ENCODE results near the gene NIPAL3. TPM values are rescaled to one million over a fixed set of nuclear protein-coding genes. Genes with fewer than 3 reads are reported as not detected.
"Not testable (repeated sequence)": the region's sequence is repeated elsewhere in the genome, so short reads cannot be mapped to it uniquely, and the experiment has no call there.

Gene NIPAL3
- total RNA-seq, 1 donor from 2014 or later, result 21.3 TPM

- no peak for TF ChIP-seq CTCF (IDR thresholded peaks at IDR 0.05; ENCODE audit: unreplicated experiment)
- peaks cover 14% of the 10 kb centered on the region for H3K36me3 Mint-ChIP-seq
- peaks cover 4% of the 10 kb centered on the region for H3K9me3 Mint-ChIP-seq
- H3K27ac Mint-ChIP-seq, result peak overlapping the region; percentile 75
- peaks cover 18% of the 10 kb centered on the region for H3K4me1 Mint-ChIP-seq
- H3K4me3 Mint-ChIP-seq, result no peak overlapping the region
- H3K27me3 Mint-ChIP-seq (ENCODE audit: low read depth), result no peaks in the 10 kb centered on the region
- no peak for DNase-seq (ENCODE audit: low spot score in 2 of 2, unreplicated experiment in 2 of 2)
These were observed 27.2 kb downstream of the NIPAL3 start for GRCh38 chr1:24442764-24443163.

- DNase-seq (ENCODE audit: low spot score in 2 of 2, unreplicated experiment in 2 of 2), result no peak
- Mint-ChIP-seq H3K4me1 (peaks cover 18% of the 10 kb centered on the region), H3K36me3 (peaks cover 14% of the 10 kb centered on the region), H3K9me3 (peaks cover 4% of the 10 kb centered on the region), H3K27ac (peak overlapping the region; percentile 75), H3K27me3 (ENCODE audit: low read depth) (no peaks in the 10 kb centered on the region), H3K4me3 (no peak overlapping the region)
- no peak for TF ChIP-seq CTCF (IDR thresholded peaks at IDR 0.05; ENCODE audit: unreplicated experiment)
These were observed 27.6 kb downstream of the NIPAL3 start for GRCh38 chr1:24443241-24443656.

GRCh38 chr1:24446446-24446845, 30.8 kb downstream of the NIPAL3 start:
- H3K27ac Mint-ChIP-seq; H3K27me3 Mint-ChIP-seq (ENCODE audit: low read depth); H3K9me3 Mint-ChIP-seq; H3K4me3 Mint-ChIP-seq; DNase-seq (ENCODE audit: low spot score in 2 of 2, unreplicated experiment in 2 of 2): not testable (repeated sequence)
- Mint-ChIP-seq H3K4me1 (peaks cover 35% of the 10 kb centered on the region), H3K36me3 (peaks cover 17% of the 10 kb centered on the region)

- peaks cover 25% of the 10 kb centered on the region for H3K36me3 Mint-ChIP-seq
- no peak overlapping the region for H3K4me3 Mint-ChIP-seq
- no peak for DNase-seq (ENCODE audit: low spot score in 2 of 2, unreplicated experiment in 2 of 2)
- peaks cover 34% of the 10 kb centered on the region for H3K4me1 Mint-ChIP-seq
- peak overlapping the region; percentile 96 for H3K27ac Mint-ChIP-seq
- no peaks in the 10 kb centered on the region for H3K27me3 Mint-ChIP-seq (ENCODE audit: low read depth)
- H3K9me3 Mint-ChIP-seq, result peaks cover 4% of the 10 kb centered on the region
- TF ChIP-seq CTCF (IDR thresholded peaks at IDR 0.05; ENCODE audit: unreplicated experiment), result no peak
These were observed 34.7 kb downstream of the NIPAL3 start for GRCh38 chr1:24450316-24450715.

- H3K27ac Mint-ChIP-seq, result peak overlapping the region; percentile 96
These were observed 35.3 kb downstream of the NIPAL3 start for GRCh38 chr1:24450857-24451397.

GRCh38 chr1:24451746-24452145, 36.1 kb downstream of the NIPAL3 start:
- no peak for TF ChIP-seq CTCF (IDR thresholded peaks at IDR 0.05; ENCODE audit: unreplicated experiment)

More at GRCh38 chr1:24450857-24451397, 35.3 kb downstream of the NIPAL3 start:
- Mint-ChIP-seq H3K27me3 (ENCODE audit: low read depth) (no peaks in the 10 kb centered on the region), H3K36me3 (peaks cover 24% of the 10 kb centered on the region), H3K4me1 (peaks cover 31% of the 10 kb centered on the region), H3K4me3 (no peak overlapping the region), H3K9me3 (peaks cover 4% of the 10 kb centered on the region)
- no peak for DNase-seq (ENCODE audit: low spot score in 2 of 2, unreplicated experiment in 2 of 2)
- TF ChIP-seq CTCF (IDR thresholded peaks at IDR 0.05; ENCODE audit: unreplicated experiment), result no peak

More at GRCh38 chr1:24451746-24452145, 36.1 kb downstream of the NIPAL3 start:
- no peaks in the 10 kb centered on the region for H3K27me3 Mint-ChIP-seq (ENCODE audit: low read depth)
- peak overlapping the region; percentile 96 for H3K27ac Mint-ChIP-seq
- H3K36me3 Mint-ChIP-seq, result peaks cover 23% of the 10 kb centered on the region
- DNase-seq (ENCODE audit: low spot score in 2 of 2, unreplicated experiment in 2 of 2), result no peak
- H3K4me3 Mint-ChIP-seq, result no peak overlapping the region
- H3K4me1 Mint-ChIP-seq, result peaks cover 31% of the 10 kb centered on the region
- H3K9me3 Mint-ChIP-seq, result no peaks in the 10 kb centered on the region

Measured in mesothelial cell of epicardium (in vitro differentiated cells).